H1 (cell line): ENCODE results near the gene KLHL29. TPM values are rescaled to one million over a fixed set of nuclear protein-coding genes. Genes with fewer than 3 reads are reported as not detected.

Experiments used
- CTCF ChIA-PET: fragments of 300-600 bp; sonication (Branson Sonifier 250); formaldehyde crosslinking; loops from one replicate; lab custom pipeline; 2021; ENCODE audit not compliant: partially characterized antibody; lab: Charles Lee
- POLR2A ChIA-PET: fragments of 300-600 bp; sonication (Branson Sonifier 250); formaldehyde crosslinking; loops from one replicate; lab custom pipeline; 2021; ENCODE audit warnings: inconsistent platforms; ENCODE audit not compliant: partially characterized antibody; lab: Charles Lee
- DNase-seq, 2 experiments: peaks; one replicate each; pipeline versions ENCODE4 v3.0.0 to v3.0.0-alpha.2; 2010 to 2022; ENCODE audit warnings: low spot score in 2 of 2, low read depth in 1 of 2, mixed read lengths in 1 of 2
- FAIRE-seq: peaks from 2 replicates; lab custom pipeline; 2011; peaks lifted over from hg19 to GRCh38; lab: Jason Lieb, UNC
- H2AFZ ChIP-seq: 2 replicates; pipeline ENCODE4 v1.8.1; 2012; ENCODE audit warnings: low read length, inconsistent platforms
- H2AK5ac ChIP-seq: 2 replicates; pipeline ENCODE4 v1.6.1; 2013; ENCODE audit warnings: low read depth, low read length
- H2BK120ac ChIP-seq: replicated peaks from 2 replicates; pipeline ENCODE3; 2013; ENCODE audit warnings: low read depth, low read length, inconsistent platforms
- H2BK12ac ChIP-seq: 2 replicates; pipeline ENCODE4 v1.6.1; 2013; ENCODE audit warnings: low read depth, low read length
- H2BK15ac ChIP-seq: 2 replicates; pipeline ENCODE4 v1.6.1; 2013; ENCODE audit warnings: low read length
- H2BK20ac ChIP-seq: 2 replicates; pipeline ENCODE4 v1.6.1; 2013; ENCODE audit warnings: low read length
- H2BK5ac ChIP-seq: 2 replicates; pipeline ENCODE4 v1.6.1; 2013; ENCODE audit warnings: low read depth, low read length
- H3K14ac ChIP-seq: 2 replicates; pipeline ENCODE4 v1.6.1; 2013; ENCODE audit warnings: inconsistent platforms; ENCODE audit not compliant: insufficient read length
- H3K18ac ChIP-seq: 2 replicates; pipeline ENCODE4 v1.6.1; 2013; ENCODE audit warnings: low read length; ENCODE audit errors: extremely low read depth
- H3K23ac ChIP-seq: 2 replicates; pipeline ENCODE4 v1.6.1; 2013; ENCODE audit warnings: inconsistent platforms; ENCODE audit not compliant: insufficient read length
- H3K23me2 ChIP-seq: 2 replicates; pipeline ENCODE4 v1.6.1; 2013; ENCODE audit warnings: low read depth, low read length
- H3K27ac ChIP-seq: 2 replicates; pipeline ENCODE4 v1.6.1; 2011; ENCODE audit warnings: low read depth, low read length, inconsistent platforms
- H3K27me3 ChIP-seq, 4 experiments: replicated peaks in 1 of 4; 1 replicate in 1 of 4; 2 replicates in 3 of 4; pipeline versions ENCODE4 v1.6.1 to v1.8.1; 2011 to 2013; ENCODE audit warnings: low read length in 3 of 4, mild to moderate bottlenecking in 3 of 4, inconsistent platforms in 2 of 4, mixed read lengths in 2 of 4, moderate library complexity in 1 of 4; ENCODE audit not compliant: control insufficient read depth in 3 of 4, insufficient read depth in 3 of 4; ENCODE audit errors: extremely low read depth in 1 of 4
- H3K36me3 ChIP-seq, 4 experiments: 2 replicates each; pipeline versions ENCODE4 v1.6.1 to v1.8.1; 2011 to 2013; ENCODE audit warnings: mild to moderate bottlenecking in 4 of 4, low read length in 3 of 4, moderate library complexity in 2 of 4, control low read depth in 1 of 4, inconsistent platforms in 1 of 4; ENCODE audit not compliant: insufficient read depth in 4 of 4, control insufficient read depth in 2 of 4
- H3K4ac ChIP-seq: replicated peaks from 2 replicates; pipeline ENCODE3; 2013; ENCODE audit warnings: low read length, low read depth, mixed read lengths, inconsistent platforms; ENCODE audit not compliant: insufficient read length
- H3K4me1 ChIP-seq, 4 experiments: replicated peaks in 1 of 4; 1 replicate in 1 of 4; 2 replicates in 3 of 4; pipeline versions ENCODE4 v1.6.1 to v1.8.1; 2011 to 2013; ENCODE audit warnings: low read length in 3 of 4, inconsistent platforms in 2 of 4, mixed read lengths in 1 of 4; ENCODE audit not compliant: insufficient read depth in 4 of 4, control insufficient read depth in 3 of 4
- H3K4me2 ChIP-seq, 2 experiments: 2 replicates each; pipeline versions ENCODE4 v1.6.1 to v1.8.1; 2011 to 2013; ENCODE audit warnings: low read depth in 2 of 2, low read length in 2 of 2, control low read depth in 1 of 2, inconsistent platforms in 1 of 2, mild to moderate bottlenecking in 1 of 2; ENCODE audit not compliant: insufficient read depth in 1 of 2
- H3K4me3 ChIP-seq, 4 experiments: fragments of 200-600, 300-600 bp in 1 of 4; sonication (generic), shearing (Covaris generic), sonication (Bioruptor Twin) in 1 of 4; 2 replicates each; pipeline versions ENCODE4 v1.5.1 to v1.8.1; 2011 to 2016; ENCODE audit warnings: low read length in 4 of 4, low read depth in 3 of 4, control low read depth in 2 of 4, inconsistent platforms in 2 of 4, mild to moderate bottlenecking in 2 of 4, mixed read lengths in 1 of 4, moderate library complexity in 1 of 4; ENCODE audit not compliant: insufficient read depth in 2 of 4; ENCODE audit errors: extremely low read depth in 1 of 4
- H3K56ac ChIP-seq: replicated peaks from 2 replicates; pipeline ENCODE3; 2013; ENCODE audit warnings: low read depth, mild to moderate bottlenecking, mixed read lengths, low read length, inconsistent platforms; ENCODE audit not compliant: insufficient read length
- H3K79me1 ChIP-seq: 2 replicates; pipeline ENCODE4 v1.6.1; 2013; ENCODE audit warnings: low read depth, low read length, control low read depth
- H3K79me2 ChIP-seq, 2 experiments: 2 replicates each; pipeline versions ENCODE4 v1.6.1 to v1.8.1; 2012 to 2013; ENCODE audit warnings: low read length in 2 of 2, mild to moderate bottlenecking in 2 of 2, inconsistent platforms in 1 of 2; ENCODE audit not compliant: insufficient read depth in 2 of 2, control insufficient read depth in 1 of 2
- H3K9ac ChIP-seq, 4 experiments: replicated peaks in 1 of 4; 1 replicate in 1 of 4; 2 replicates in 3 of 4; pipeline versions ENCODE4 v1.6.1 to v1.8.1; 2011 to 2013; ENCODE audit warnings: low read depth in 3 of 4, low read length in 3 of 4, control low read depth in 2 of 4, mild to moderate bottlenecking in 2 of 4, moderate library complexity in 2 of 4, inconsistent platforms in 1 of 4; ENCODE audit errors: extremely low read depth in 1 of 4
- H3K9me3 ChIP-seq, 2 experiments: 2 replicates each; pipeline versions ENCODE4 v1.6.1 to v1.8.1; 2012 to 2013; ENCODE audit warnings: mild to moderate bottlenecking in 2 of 2, moderate library complexity in 2 of 2, control low read depth in 1 of 2, inconsistent platforms in 1 of 2, low read depth in 1 of 2, low read length in 1 of 2, mixed read lengths in 1 of 2; ENCODE audit not compliant: insufficient read depth in 2 of 2
- H4K20me1 ChIP-seq, 2 experiments: replicated peaks in 1 of 2; 2 replicates each; pipeline versions ENCODE3 to v1.8.1; 2011 to 2013; ENCODE audit warnings: inconsistent platforms in 2 of 2, low read length in 2 of 2, mild to moderate bottlenecking in 1 of 2; ENCODE audit not compliant: insufficient read depth in 2 of 2, control insufficient read depth in 1 of 2
- H4K5ac ChIP-seq: 2 replicates; pipeline ENCODE4 v1.6.1; 2013; ENCODE audit warnings: low read length, low read depth, mixed read lengths, inconsistent platforms; ENCODE audit not compliant: insufficient read length
- H4K8ac ChIP-seq: 2 replicates; pipeline ENCODE4 v1.8.0; 2013; ENCODE audit warnings: mild to moderate bottlenecking, moderate library complexity, low read length, inconsistent platforms; ENCODE audit not compliant: insufficient read depth; ENCODE audit errors: extremely low read depth
- H4K91ac ChIP-seq: replicated peaks from 2 replicates; pipeline ENCODE3; 2013; ENCODE audit warnings: low read length, mixed read lengths, inconsistent platforms; ENCODE audit not compliant: insufficient read length
- CBX5 ChIP-seq: fragments of 300-800, 300-1000 bp; sonication (generic); IDR thresholded peaks from 2 replicates; pipeline ENCODE4 v1.7.1; 2016; ENCODE audit warnings: antibody characterized with exemption, low read length, low read depth
- CBX8 ChIP-seq: fragments of 300-800, 300-1000 bp; sonication (generic); IDR thresholded peaks from 2 replicates; pipeline ENCODE4 v1.7.1; 2016; ENCODE audit warnings: low read depth, low read length, borderline replicate concordance
- EGR1 ChIP-seq: IDR thresholded peaks from 2 replicates; pipeline ENCODE4 v1.6.1; 2011; ENCODE audit warnings: low read depth, low read length, borderline replicate concordance
- HDAC6 ChIP-seq: IDR thresholded peaks from one replicate; pipeline ENCODE4 v1.7.1; 2012; ENCODE audit warnings: low read depth, mild to moderate bottlenecking, inconsistent platforms, low read length, moderate library complexity
- KDM1A ChIP-seq: fragments of 200-600, 300-600 bp; sonication (generic); IDR thresholded peaks from 2 replicates; pipeline ENCODE4 v1.7.1; 2016; ENCODE audit warnings: mild to moderate bottlenecking, low read length, borderline replicate concordance
- NRF1 ChIP-seq: IDR thresholded peaks from 2 replicates; pipeline ENCODE4 v1.6.1; 2011; ENCODE audit warnings: mild to moderate bottlenecking, low read depth, low read length, improper control_type of control experiment
- POLR2A ChIP-seq, 2 experiments: IDR thresholded peaks; 1 replicate in 1 of 2; 2 replicates in 1 of 2; pipeline ENCODE4 v1.6.1; 2011; ENCODE audit warnings: low read depth in 2 of 2, low read length in 2 of 2, mild to moderate bottlenecking in 2 of 2; ENCODE audit errors: control extremely low read depth in 1 of 2
- RNF2 ChIP-seq: fragments of 200-900, 300-1000 bp; sonication (generic); IDR thresholded peaks from 2 replicates; pipeline ENCODE4 v1.7.1; 2016; ENCODE audit warnings: borderline replicate concordance, low read depth, mild to moderate bottlenecking, antibody characterized with exemption, low read length; ENCODE audit not compliant: poor library complexity, severe bottlenecking; ENCODE audit errors: missing control alignments
- SUZ12 ChIP-seq: fragments of 200-600 bp; sonication (generic); IDR thresholded peaks from 2 replicates; pipeline ENCODE4 v1.6.1; 2012; ENCODE audit warnings: mild to moderate bottlenecking, inconsistent platforms, low read length, moderate library complexity, mixed read lengths
- TAF1 ChIP-seq: IDR thresholded peaks from 2 replicates; pipeline ENCODE4 v1.6.1; 2011; ENCODE audit warnings: mild to moderate bottlenecking, low read depth, low read length
- TAF7 ChIP-seq: optimal IDR thresholded peaks from 2 replicates; pipeline ENCODE3; 2011; ENCODE audit warnings: low read depth, mild to moderate bottlenecking, inconsistent platforms, low read length, moderate library complexity, borderline replicate concordance
- TBP ChIP-seq: IDR thresholded peaks from 2 replicates; pipeline ENCODE4 v1.6.1; 2011; ENCODE audit warnings: low read depth, low read length, improper control_type of control experiment
- TCF12 ChIP-seq: IDR thresholded peaks from 2 replicates; pipeline ENCODE4 v1.6.1; 2011; ENCODE audit warnings: low read depth, mild to moderate bottlenecking, low read length
- YY1 ChIP-seq: IDR thresholded peaks from 2 replicates; pipeline ENCODE4 v1.6.1; 2011; ENCODE audit warnings: low read depth, mild to moderate bottlenecking, low read length
- WGBS, 2 experiments: shearing (Covaris generic) in 1 of 2; methylation state at CpG; one replicate each; pipeline versions ENCODE4 v1.1.6 to v1.1.7; 2013 to 2015; ENCODE audit warnings: low lambda C conversion rate in 2 of 2, mixed read lengths in 2 of 2, inconsistent platforms in 1 of 2, low coverage in 1 of 2, missing lambda C conversion rate in 1 of 2; ENCODE audit not compliant: insufficient replicate concordance in 2 of 2, insufficient coverage in 1 of 2, insufficient read length in 1 of 2; ENCODE audit errors: extremely low coverage in 1 of 2, missing lambda C conversion rate in 1 of 2; 5-methylcytosine and 5-hydroxymethylcytosine counted together
- polyA plus RNA-seq, 7 experiments: library from polyadenylated mRNA; depleted of rRNA in 3 of 7; stranded (reverse) in 5 of 7; unstranded in 2 of 7; fragments of >200 nt in 5 of 7; fragments of 200-250 nt in 2 of 7; gene quantifications; 1 replicate in 5 of 7; 2 replicates in 1 of 7; 4 replicates in 1 of 7; pipeline versions ENCODE4 v1.2.1 to v1.2.3, GENCODE V29; 2011 to 2013; ENCODE audit warnings: missing spikeins in 2 of 7, mixed read lengths in 2 of 7
- total RNA-seq: library from RNA; stranded (reverse); fragmentation: NEBNext Ultra II Directional; extraction: Animal tissue kit (Norgen Biotek cat#: 25700); gene quantifications from 2 replicates; pipeline ENCODE4 v1.2.1, GENCODE V29; 2021

KLHL29 gene
- total and polyA plus RNA-seq, 2 of the 8 experiments (the other 6 are each of a cell fraction or from before 2014, with no cell fraction given), result 1.1 to 4.7 TPM

DNA sequence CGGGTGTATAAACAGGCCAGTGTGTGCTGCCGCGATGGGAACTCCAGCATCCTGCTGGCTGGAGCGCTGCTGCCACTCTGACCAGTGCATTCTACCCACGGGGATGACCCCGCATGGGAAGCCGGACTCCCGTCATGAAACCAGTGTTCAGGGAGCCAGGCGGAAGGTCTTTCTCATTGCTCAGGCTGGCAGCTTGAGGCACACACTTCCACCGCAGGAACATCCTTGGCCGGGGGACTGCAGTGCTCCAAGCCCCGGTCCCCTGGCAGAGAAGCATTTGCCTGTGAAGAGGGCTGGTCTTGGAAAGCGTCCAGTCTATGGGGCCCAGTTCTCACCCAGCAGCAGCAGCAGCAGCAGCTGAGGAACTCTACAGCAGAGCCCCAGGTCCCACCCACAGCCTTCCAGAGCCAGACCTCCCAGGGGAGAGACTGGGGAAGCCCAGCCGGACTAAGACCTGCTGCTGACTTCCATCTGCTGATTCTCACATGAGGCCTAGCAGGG is 235.9 kb downstream of the KLHL29 start:
- peak overlapping the region; percentile 23 for H4K8ac ChIP-seq
- H2BK20ac ChIP-seq, result no peak overlapping the region
- no peak overlapping the region for H2BK120ac ChIP-seq
- H2AFZ ChIP-seq, result no peak overlapping the region
- no peak for FAIRE-seq
- H3K4ac ChIP-seq, result no peak overlapping the region
- POLR2A ChIA-PET, result interaction anchor here (1.0 kb wide), 1 partner anchor 16 kb away, joined by 3 read pairs; no protein-coding TSS in a partner anchor
- H4K5ac ChIP-seq, result no peak overlapping the region
- no peak for TF ChIP-seq CBX5
- TF ChIP-seq EGR1, result no peak
- no peak for TF ChIP-seq YY1
- TF ChIP-seq TAF1, result no peak
- no peak for TF ChIP-seq KDM1A
- TF ChIP-seq TCF12, result no peak
- no peak for TF ChIP-seq HDAC6
- TF ChIP-seq TBP, result no peak
- TF ChIP-seq RNF2, result no peak
- TF ChIP-seq CBX8, result no peak
- TF ChIP-seq NRF1, result no peak
- no peak for TF ChIP-seq TAF7
- no peak for TF ChIP-seq SUZ12
- TF ChIP-seq POLR2A (IDR thresholded peaks at IDR 0.05; ENCODE audit: control extremely low read depth in 1 of 2, low read depth in 2 of 2, low read length in 2 of 2), result no peak
- TF ChIP-seq, all 59 proteins: peak for 0
- Histone ChIP-seq H3K36me3 (no peaks in the 10 kb centered on the region), H3K4me3 (no peak overlapping the region), H3K27ac (no peak overlapping the region), H2AK5ac (no peak overlapping the region), H3K14ac (no peak overlapping the region), H2BK15ac (no peak overlapping the region; the same call in 1 of the 2 replicates), H3K79me2 (no peaks in the 10 kb centered on the region), H3K27me3 (no peaks in the 10 kb centered on the region; a peak in 1 of 7 replicates), H3K4me1 (peaks cover 0 to 3% (median 1%) of the 10 kb centered on the region in 4 experiments; a peak in 2 of 7 replicates), H3K23ac (no peak overlapping the region), H3K56ac (no peak overlapping the region), H3K9ac (no peak overlapping the region), H3K4me2 (no peak overlapping the region), H3K79me1 (no peaks in the 10 kb centered on the region), H4K20me1 (no peaks in the 10 kb centered on the region), H2BK12ac (no peak overlapping the region), H3K18ac (no peak overlapping the region; the same call in 1 of the 2 replicates), H2BK5ac (no peak overlapping the region), H3K9me3 (peaks cover 0 to 8% of the 10 kb centered on the region in 2 experiments; a peak in 2 of 4 replicates), H3K23me2 (no peaks in the 10 kb centered on the region), H4K91ac (peak overlapping the region; percentile 18)
- DNase-seq, result no peak
- WGBS, 2 experiments, result 90% methylated on average over 14 of the region's 14 CpGs; no CpG with 5 or more reads in 1 of the 2 experiments
- CTCF ChIA-PET, result interaction anchor here (0.6 to 8.8 kb wide), 6 partner anchors 17 to 556 kb away, joined by 3 to 148 read pairs (median 3); no protein-coding TSS in a partner anchor
